Retinal pigment epithelial cell (primary cell): Measurements from ENCODE around the gene PLCB1.
"Not testable (repeated sequence)": the region's sequence is repeated elsewhere in the genome, so short reads cannot be mapped to it uniquely, and the experiment has no call there.

ENCODE experiments used
- DNase-seq: peaks from one replicate; pipeline ENCODE4 v3.0.0-alpha.2; 2010; ENCODE audit warnings: low read depth
- H3K4me3 ChIP-seq: 2 replicates; pipeline ENCODE4 v1.5.1; 2011; ENCODE audit warnings: mild to moderate bottlenecking, low read length, control low read depth, moderate library complexity
- CTCF ChIP-seq: conservative IDR thresholded peaks from 2 replicates; pipeline ENCODE4 v1.5.1; 2011; ENCODE audit warnings: low read depth, low read length, control low read depth, inconsistent platforms

Gene PLCB1

GRCh38 chr20:8375898-8376297, 243.8 kb downstream of the PLCB1 start:
- TF ChIP-seq CTCF, result no peak
- no peak for DNase-seq
- no peak overlapping the region for H3K4me3 ChIP-seq

- no peak for TF ChIP-seq CTCF
- no peak for DNase-seq
- no peak overlapping the region for H3K4me3 ChIP-seq
Measured at GRCh38 chr20:8376940-8377339, 244.9 kb downstream of the PLCB1 start.

GRCh38 chr20:8379125-8379524, 247.1 kb downstream of the PLCB1 start:
- DNase-seq, H3K4me3 ChIP-seq: not testable (repeated sequence)

GRCh38 chr20:8385247-8385646, 253.2 kb downstream of the PLCB1 start:
- DNase-seq, result no peak
- TF ChIP-seq CTCF, result no peak
- H3K4me3 ChIP-seq, result no peak overlapping the region

- H3K4me3 ChIP-seq, result no peak overlapping the region
- TF ChIP-seq CTCF, result no peak
- DNase-seq, result no peak
Measured at GRCh38 chr20:8386991-8387390, 254.9 kb downstream of the PLCB1 start.

GRCh38 chr20:8388141-8388540, 256.1 kb downstream of the PLCB1 start:
- TF ChIP-seq CTCF, result no peak
- no peak for DNase-seq
- H3K4me3 ChIP-seq, result no peak overlapping the region

- no peak overlapping the region for H3K4me3 ChIP-seq
- DNase-seq, result no peak
- TF ChIP-seq CTCF, result no peak
Measured at GRCh38 chr20:8388707-8389106, 256.6 kb downstream of the PLCB1 start.

GRCh38 chr20:8389381-8390036, 257.4 kb downstream of the PLCB1 start:
- peak; percentile 33 for TF ChIP-seq CTCF
- DNase-seq, result no peak
- no peak overlapping the region for H3K4me3 ChIP-seq
